H9 (cell line): ENCODE results near the gene GPC6. TPM values are rescaled to one million over a fixed set of nuclear protein-coding genes. Genes with fewer than 3 reads are reported as not detected.

Experiments
- DNase-seq: peaks from one replicate; pipeline ENCODE4 v3.0.0-alpha.2; 2017
- H2AFZ ChIP-seq: one replicate; pipeline ENCODE4 v1.6.1; 2013; ENCODE audit warnings: mild to moderate bottlenecking, low read length, control low read depth, moderate library complexity
- H2AK5ac ChIP-seq: 2 replicates; pipeline ENCODE4 v1.6.1; 2013; ENCODE audit warnings: low read length, control low read depth, mixed read lengths; ENCODE audit not compliant: insufficient read length
- H2BK120ac ChIP-seq: one replicate; pipeline ENCODE4 v1.6.1; 2013; ENCODE audit warnings: low read depth, mild to moderate bottlenecking, low read length, control low read depth, inconsistent platforms; ENCODE audit not compliant: poor library complexity, severe bottlenecking
- H2BK12ac ChIP-seq: 2 replicates; pipeline ENCODE4 v1.6.1; 2013; ENCODE audit warnings: low read length, control low read depth, mixed read lengths, low read depth; ENCODE audit not compliant: insufficient read length
- H2BK15ac ChIP-seq: 2 replicates; pipeline ENCODE4 v1.6.1; 2013; ENCODE audit warnings: low read depth, low read length, control low read depth
- H2BK20ac ChIP-seq: one replicate; pipeline ENCODE4 v1.6.1; 2013; ENCODE audit warnings: low read depth, mild to moderate bottlenecking, low read length, control low read depth, inconsistent platforms; ENCODE audit not compliant: poor library complexity, severe bottlenecking
- H2BK5ac ChIP-seq: 2 replicates; pipeline ENCODE4 v1.6.1; 2013; ENCODE audit warnings: low read length, control low read depth, mixed read lengths; ENCODE audit not compliant: insufficient read length
- H3K14ac ChIP-seq: 2 replicates; pipeline ENCODE4 v1.6.1; 2013; ENCODE audit warnings: low read length, control low read depth; ENCODE audit not compliant: insufficient read depth
- H3K18ac ChIP-seq: 2 replicates; pipeline ENCODE4 v1.6.1; 2013; ENCODE audit warnings: low read depth, mild to moderate bottlenecking, mixed read lengths, low read length, control low read depth; ENCODE audit not compliant: insufficient read length
- H3K23ac ChIP-seq: 2 replicates; pipeline ENCODE4 v1.6.1; 2013; ENCODE audit warnings: low read length, control low read depth, mixed read lengths, low read depth; ENCODE audit not compliant: insufficient read length
- H3K23me2 ChIP-seq: 2 replicates; pipeline ENCODE4 v1.6.1; 2013; ENCODE audit warnings: low read depth, mild to moderate bottlenecking, mixed read lengths, low read length, control low read depth; ENCODE audit not compliant: insufficient read length, poor library complexity, severe bottlenecking
- H3K27ac ChIP-seq: 2 replicates; pipeline ENCODE4 v1.5.1; 2013; ENCODE audit warnings: low read length, control low read depth, mixed read lengths, low read depth; ENCODE audit not compliant: insufficient read length
- H3K27me3 ChIP-seq: 2 replicates; pipeline ENCODE4 v1.6.1; 2013; ENCODE audit warnings: low read length, control low read depth, inconsistent platforms; ENCODE audit not compliant: insufficient read depth
- H3K4ac ChIP-seq: 2 replicates; pipeline ENCODE4 v1.6.1; 2013; ENCODE audit warnings: low read depth, mild to moderate bottlenecking, control low read depth, inconsistent platforms, low read length, moderate library complexity
- H3K4me1 ChIP-seq: 2 replicates; pipeline ENCODE4 v1.6.1; 2013; ENCODE audit warnings: low read length, control low read depth, inconsistent platforms; ENCODE audit not compliant: insufficient read depth
- H3K4me2 ChIP-seq: 2 replicates; pipeline ENCODE4 v1.6.1; 2013; ENCODE audit warnings: low read length, control low read depth, mixed read lengths; ENCODE audit not compliant: insufficient read length, insufficient read depth
- H3K56ac ChIP-seq: 2 replicates; pipeline ENCODE4 v1.6.1; 2013; ENCODE audit warnings: low read depth, mild to moderate bottlenecking, mixed read lengths, low read length, control low read depth; ENCODE audit not compliant: insufficient read length
- H3K79me1 ChIP-seq: 2 replicates; pipeline ENCODE4 v1.6.1; 2013; ENCODE audit warnings: low read depth, mild to moderate bottlenecking, moderate library complexity, low read length, control low read depth, inconsistent platforms; ENCODE audit not compliant: insufficient read depth, poor library complexity, severe bottlenecking
- H3K79me2 ChIP-seq: 2 replicates; pipeline ENCODE4 v1.6.1; 2013; ENCODE audit warnings: low read length, control low read depth, inconsistent platforms; ENCODE audit not compliant: insufficient read depth
- H3K9ac ChIP-seq: 2 replicates; pipeline ENCODE4 v1.6.1; 2013; ENCODE audit warnings: low read length, control low read depth, mixed read lengths; ENCODE audit not compliant: insufficient read length; ENCODE audit errors: extremely low read depth
- H3K9me3 ChIP-seq: one replicate; pipeline ENCODE4 v1.6.1; 2013; ENCODE audit warnings: low read depth, low read length, inconsistent platforms; ENCODE audit not compliant: control insufficient read depth
- H3T11ph ChIP-seq: one replicate; pipeline ENCODE4 v1.6.1; 2013; ENCODE audit warnings: mild to moderate bottlenecking, low read length, control low read depth, inconsistent platforms
- H4K20me1 ChIP-seq: one replicate; pipeline ENCODE4 v1.6.1; 2013; ENCODE audit not compliant: control insufficient read depth, insufficient read length, insufficient read depth
- H4K5ac ChIP-seq: 2 replicates; pipeline ENCODE4 v1.6.1; 2013; ENCODE audit warnings: low read depth, mild to moderate bottlenecking, mixed read lengths, low read length, control low read depth; ENCODE audit not compliant: insufficient read length
- H4K8ac ChIP-seq: replicated peaks from 2 replicates; pipeline ENCODE4 v1.6.1; 2013; ENCODE audit warnings: low read length, control low read depth, mixed read lengths, low read depth; ENCODE audit not compliant: insufficient read length
- H4K91ac ChIP-seq: 2 replicates; pipeline ENCODE4 v1.6.1; 2013; ENCODE audit warnings: low read depth, mild to moderate bottlenecking, moderate library complexity, mixed read lengths, low read length, control low read depth; ENCODE audit not compliant: insufficient read length
- H3K27ac Mint-ChIP-seq, 3 experiments: 2 replicates in 2 of 3; 3 replicates in 1 of 3; pipeline ENCODE4 v1.8.0; 2020 to 2021; ENCODE audit warnings: mixed read lengths in 3 of 3, mild to moderate bottlenecking in 1 of 3, moderate library complexity in 1 of 3
- H3K27me3 Mint-ChIP-seq: 2 replicates; pipeline ENCODE4 v1.8.0; 2021; ENCODE audit warnings: low read depth, mild to moderate bottlenecking, moderate library complexity, mixed read lengths
- H3K36me3 Mint-ChIP-seq, 3 experiments: 2 replicates in 2 of 3; 3 replicates in 1 of 3; pipeline ENCODE4 v1.8.0; 2020 to 2021; ENCODE audit warnings: low read depth in 3 of 3, mixed read lengths in 3 of 3; ENCODE audit not compliant: insufficient read depth in 1 of 3
- H3K4me1 Mint-ChIP-seq, 2 experiments: 2 replicates each; pipeline ENCODE4 v1.8.0; 2020; ENCODE audit warnings: mixed read lengths in 2 of 2
- H3K4me3 Mint-ChIP-seq, 2 experiments: 2 replicates in 1 of 2; 3 replicates in 1 of 2; pipeline ENCODE4 v1.8.0; 2020 to 2021; ENCODE audit warnings: mild to moderate bottlenecking in 2 of 2, mixed read lengths in 2 of 2, moderate library complexity in 1 of 2
- H3K9me3 Mint-ChIP-seq, 2 experiments: 2 replicates in 1 of 2; 3 replicates in 1 of 2; pipeline ENCODE4 v1.8.0; 2020; ENCODE audit warnings: mild to moderate bottlenecking in 2 of 2, mixed read lengths in 2 of 2, moderate library complexity in 1 of 2
- WGBS: extraction: QIAGEN DNeasy Blood & Tissue Kit; methylation state at CpG from one replicate; pipeline ENCODE4 v1.1.7; 2013; ENCODE audit warnings: missing lambda C conversion rate, low lambda C conversion rate, mixed read lengths; ENCODE audit not compliant: insufficient read length; ENCODE audit errors: extremely low coverage; 5-methylcytosine and 5-hydroxymethylcytosine counted together
- total RNA-seq: library from RNA; stranded (reverse); gene quantifications from 2 replicates; pipeline ENCODE4 v1.2.1, GENCODE V29; 2021
- TF ChIP-seq, protein P1 (sequence below): fragments of 200-600 bp; sonication (generic); conservative IDR thresholded peaks from 3 replicates; pipeline ENCODE4 v1.8.0; 2021; ENCODE audit warnings: antibody characterized with exemption, mild to moderate bottlenecking

Gene GPC6
- total RNA-seq, 1 experiment from 2014 or later: 15.6 TPM

GRCh38 chr13:94330552-94331071 lies 1104.0 kb downstream of the GPC6 start:
- TF ChIP-seq, protein P1, sequence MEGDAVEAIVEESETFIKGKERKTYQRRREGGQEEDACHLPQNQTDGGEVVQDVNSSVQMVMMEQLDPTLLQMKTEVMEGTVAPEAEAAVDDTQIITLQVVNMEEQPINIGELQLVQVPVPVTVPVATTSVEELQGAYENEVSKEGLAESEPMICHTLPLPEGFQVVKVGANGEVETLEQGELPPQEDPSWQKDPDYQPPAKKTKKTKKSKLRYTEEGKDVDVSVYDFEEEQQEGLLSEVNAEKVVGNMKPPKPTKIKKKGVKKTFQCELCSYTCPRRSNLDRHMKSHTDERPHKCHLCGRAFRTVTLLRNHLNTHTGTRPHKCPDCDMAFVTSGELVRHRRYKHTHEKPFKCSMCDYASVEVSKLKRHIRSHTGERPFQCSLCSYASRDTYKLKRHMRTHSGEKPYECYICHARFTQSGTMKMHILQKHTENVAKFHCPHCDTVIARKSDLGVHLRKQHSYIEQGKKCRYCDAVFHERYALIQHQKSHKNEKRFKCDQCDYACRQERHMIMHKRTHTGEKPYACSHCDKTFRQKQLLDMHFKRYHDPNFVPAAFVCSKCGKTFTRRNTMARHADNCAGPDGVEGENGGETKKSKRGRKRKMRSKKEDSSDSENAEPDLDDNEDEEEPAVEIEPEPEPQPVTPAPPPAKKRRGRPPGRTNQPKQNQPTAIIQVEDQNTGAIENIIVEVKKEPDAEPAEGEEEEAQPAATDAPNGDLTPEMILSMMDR: no peak
- H2BK5ac ChIP-seq: no peak overlapping the region
- no peak overlapping the region for H3K18ac ChIP-seq
- H2AFZ ChIP-seq: no peak overlapping the region
- no peak overlapping the region for H3K14ac ChIP-seq
- H3K4ac ChIP-seq: no peak overlapping the region
- H2BK20ac ChIP-seq: no peak overlapping the region
- peaks cover 4% of the 10 kb centered on the region; the same call in 1 of the 2 replicates for H3K4me1 ChIP-seq
- H2BK12ac ChIP-seq: no peak overlapping the region
- H4K91ac ChIP-seq: no peak overlapping the region
- no peak overlapping the region for H3K56ac ChIP-seq
- H3K27ac ChIP-seq: no peak overlapping the region
- no peaks in the 10 kb centered on the region for H3K9me3 Mint-ChIP-seq
- no peaks in the 10 kb centered on the region for H4K20me1 ChIP-seq
- no peak overlapping the region for H3K9ac ChIP-seq
- H2BK120ac ChIP-seq: no peak overlapping the region
- H3K4me1 Mint-ChIP-seq: peaks cover 9% of the 10 kb centered on the region in 2 experiments
- H3K36me3 Mint-ChIP-seq: no peaks in the 10 kb centered on the region
- no peak for DNase-seq
- H3K27me3 ChIP-seq: no peaks in the 10 kb centered on the region
- no peak overlapping the region for H4K5ac ChIP-seq
- H3K4me3 Mint-ChIP-seq: no peak overlapping the region
- no peaks in the 10 kb centered on the region for H3K9me3 ChIP-seq
- no peak overlapping the region for H3T11ph ChIP-seq
- H3K79me2 ChIP-seq: no peaks in the 10 kb centered on the region
- no peak overlapping the region for H3K4me2 ChIP-seq
- H3K23ac ChIP-seq: no peak overlapping the region
- H3K27ac Mint-ChIP-seq: no peak overlapping the region
- H4K8ac ChIP-seq: no peak overlapping the region
- H3K23me2 ChIP-seq: no peaks in the 10 kb centered on the region
- H3K27me3 Mint-ChIP-seq: no peaks in the 10 kb centered on the region
- H3K79me1 ChIP-seq: no peaks in the 10 kb centered on the region
- WGBS: no CpG with 5 or more reads among the region's 3 CpGs
- no peak overlapping the region for H2AK5ac ChIP-seq
- H2BK15ac ChIP-seq: no peak overlapping the region
